ENCODE measurements around the gene TNNC1.

DNA sequence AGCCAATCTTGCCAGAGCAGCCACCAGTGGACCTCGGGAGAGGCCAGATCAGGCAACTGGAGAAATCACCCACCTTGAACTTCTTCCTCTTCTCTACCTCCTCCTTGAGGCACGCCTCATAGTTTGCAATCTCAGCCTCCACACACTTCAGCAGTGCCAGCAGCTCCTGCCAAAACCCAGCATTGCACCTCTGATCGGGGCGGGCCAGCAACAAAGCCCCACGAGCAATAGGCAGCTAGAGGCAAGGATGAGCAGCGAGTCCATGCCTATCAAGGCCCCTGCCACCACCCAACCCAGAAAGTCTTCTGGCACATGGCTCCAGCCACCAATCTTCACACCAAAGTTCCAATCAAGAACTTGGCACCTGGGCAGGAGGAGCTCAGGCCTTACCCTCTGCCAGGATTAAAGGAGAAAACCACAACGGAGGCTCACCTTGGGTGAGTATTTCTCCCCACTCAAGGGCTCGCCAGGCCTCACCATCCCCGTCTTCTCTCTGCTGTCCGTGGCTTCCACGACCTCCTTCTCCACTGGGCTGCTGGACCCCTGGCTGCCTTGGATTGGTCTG is 51.1 kb downstream of the TNNC1 start:
- no peak for TF ChIP-seq CTCF (IDR thresholded peaks at IDR 0.05)
- no peak for TF ChIP-seq ZFX (IDR thresholded peaks at IDR 0.05; ENCODE audit: borderline replicate concordance)

Measured in 22Rv1 (cell line).